ENCODE data around the gene RASA4B.
"Not testable (repeated sequence)": the region's sequence is repeated elsewhere in the genome, so short reads cannot be mapped to it uniquely, and the experiment has no call there.

Gene RASA4B

DNA sequence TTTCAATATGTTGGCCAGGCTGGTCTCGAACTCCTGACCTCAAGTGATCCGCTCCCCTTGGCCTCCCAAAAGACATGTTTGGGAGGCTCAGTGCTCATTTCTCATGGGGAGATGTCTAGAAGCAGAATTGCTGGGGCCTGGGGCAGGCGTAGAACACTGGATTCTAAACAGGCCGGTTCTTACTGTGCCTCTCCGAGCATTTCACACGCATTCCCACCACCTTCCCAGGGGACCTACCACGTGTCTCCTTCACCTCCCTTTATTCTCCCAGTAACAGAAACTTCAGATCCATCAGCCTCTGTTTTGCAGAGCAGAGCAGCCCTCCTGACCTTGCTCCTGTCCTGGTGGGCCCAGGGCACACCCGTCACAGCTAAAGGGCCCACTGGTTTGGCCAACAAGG lies 9.6 kb upstream of the RASA4B start:
- not testable (repeated sequence) for H3K27ac ChIP-seq; H3K36me3 ChIP-seq; H3K4me1 ChIP-seq (ENCODE audit: control insufficient read depth in 1 of 2, insufficient read depth in 1 of 2, low read depth in 1 of 2, low read length in 1 of 2); H3K4me3 ChIP-seq (ENCODE audit: low read depth in 1 of 2, low read length in 1 of 2); H3K9me3 ChIP-seq; H3K27me3 ChIP-seq

- H3K9me3 ChIP-seq; H3K4me3 ChIP-seq (ENCODE audit: low read depth in 1 of 2, low read length in 1 of 2); H3K27ac ChIP-seq; H3K36me3 ChIP-seq; H3K27me3 ChIP-seq; H3K4me1 ChIP-seq (ENCODE audit: control insufficient read depth in 1 of 2, insufficient read depth in 1 of 2, low read depth in 1 of 2, low read length in 1 of 2): not testable (repeated sequence)
These were observed 7.2 kb upstream of the RASA4B start for GRCh38 chr7:102524803-102525202.

DNA sequence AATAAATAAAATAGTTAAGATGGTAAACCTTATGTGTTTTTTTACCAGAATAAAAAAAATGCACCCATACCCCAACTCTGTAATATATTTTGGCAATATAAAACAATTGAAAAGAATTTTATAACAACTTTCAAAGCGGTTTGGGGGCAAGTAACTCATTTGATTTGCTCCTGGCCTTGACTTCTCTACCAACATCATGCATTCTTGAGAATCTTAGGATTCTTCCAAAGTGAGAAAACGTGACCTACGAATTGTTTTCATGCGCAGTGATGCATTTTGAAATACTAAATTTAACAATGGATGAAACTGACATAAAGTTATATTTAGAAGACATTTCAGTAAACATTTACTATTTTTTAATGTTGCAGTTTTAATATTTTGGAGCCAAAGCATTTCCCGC lies 3.2 kb upstream of the RASA4B start:
- H3K27me3 ChIP-seq, H3K9me3 ChIP-seq, H3K36me3 ChIP-seq: not testable (repeated sequence)

DNA sequence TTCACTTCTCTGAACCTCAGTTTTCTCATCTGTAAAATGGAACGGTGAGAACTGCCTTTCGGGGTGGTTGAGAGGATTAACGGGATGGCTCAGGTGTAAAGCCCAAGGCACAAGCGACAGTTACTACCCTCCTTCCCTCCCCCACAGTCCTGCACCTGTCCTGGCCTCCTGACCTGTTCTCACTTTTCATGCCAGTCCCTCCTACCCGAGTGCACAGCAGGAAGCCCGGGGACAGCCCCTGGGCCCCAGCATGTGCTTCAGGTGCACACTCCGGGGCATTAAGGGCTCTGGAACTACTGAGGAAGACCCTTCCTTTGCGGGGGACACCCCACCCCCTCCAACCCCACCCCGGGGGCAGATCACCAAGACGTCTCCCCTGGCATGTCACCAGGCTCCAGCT lies 626 bp downstream of the RASA4B start:
- H3K27ac ChIP-seq; H3K36me3 ChIP-seq; H3K4me1 ChIP-seq (ENCODE audit: control insufficient read depth in 1 of 2, insufficient read depth in 1 of 2, low read depth in 1 of 2, low read length in 1 of 2); H3K27me3 ChIP-seq; H3K9me3 ChIP-seq; H3K4me3 ChIP-seq (ENCODE audit: low read depth in 1 of 2, low read length in 1 of 2): not testable (repeated sequence)

More for the DNA sequence above, 3.2 kb upstream of the RASA4B start:
- not testable (repeated sequence) for H3K27ac ChIP-seq; H3K4me1 ChIP-seq (ENCODE audit: control insufficient read depth in 1 of 2, insufficient read depth in 1 of 2, low read depth in 1 of 2, low read length in 1 of 2); H3K4me3 ChIP-seq (ENCODE audit: low read depth in 1 of 2, low read length in 1 of 2)

DNA sequence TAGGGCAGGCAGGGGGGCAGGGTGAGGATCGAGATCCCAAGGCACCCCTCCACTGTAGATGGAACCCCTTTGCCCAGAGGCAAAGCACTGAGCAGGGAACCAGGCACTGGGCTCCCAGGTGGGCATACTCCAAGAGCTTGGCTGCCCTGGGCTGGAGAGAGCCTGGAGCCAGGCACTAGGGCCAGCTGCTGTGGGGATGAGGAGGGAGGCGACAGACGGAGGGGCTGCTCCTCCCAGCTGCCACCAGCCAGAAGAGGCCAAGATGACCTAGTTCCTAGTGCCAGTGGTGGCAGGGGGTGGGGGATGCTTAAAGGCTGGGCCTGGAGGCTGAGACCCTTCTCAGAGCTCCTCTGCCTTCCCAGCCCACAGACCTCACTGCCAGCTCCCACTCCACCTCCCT lies 1.7 kb downstream of the RASA4B start:
- not testable (repeated sequence) for H3K27me3 ChIP-seq; H3K9me3 ChIP-seq; H3K4me3 ChIP-seq (ENCODE audit: low read depth in 1 of 2, low read length in 1 of 2); H3K36me3 ChIP-seq; H3K4me1 ChIP-seq (ENCODE audit: control insufficient read depth in 1 of 2, insufficient read depth in 1 of 2, low read depth in 1 of 2, low read length in 1 of 2); H3K27ac ChIP-seq

DNA sequence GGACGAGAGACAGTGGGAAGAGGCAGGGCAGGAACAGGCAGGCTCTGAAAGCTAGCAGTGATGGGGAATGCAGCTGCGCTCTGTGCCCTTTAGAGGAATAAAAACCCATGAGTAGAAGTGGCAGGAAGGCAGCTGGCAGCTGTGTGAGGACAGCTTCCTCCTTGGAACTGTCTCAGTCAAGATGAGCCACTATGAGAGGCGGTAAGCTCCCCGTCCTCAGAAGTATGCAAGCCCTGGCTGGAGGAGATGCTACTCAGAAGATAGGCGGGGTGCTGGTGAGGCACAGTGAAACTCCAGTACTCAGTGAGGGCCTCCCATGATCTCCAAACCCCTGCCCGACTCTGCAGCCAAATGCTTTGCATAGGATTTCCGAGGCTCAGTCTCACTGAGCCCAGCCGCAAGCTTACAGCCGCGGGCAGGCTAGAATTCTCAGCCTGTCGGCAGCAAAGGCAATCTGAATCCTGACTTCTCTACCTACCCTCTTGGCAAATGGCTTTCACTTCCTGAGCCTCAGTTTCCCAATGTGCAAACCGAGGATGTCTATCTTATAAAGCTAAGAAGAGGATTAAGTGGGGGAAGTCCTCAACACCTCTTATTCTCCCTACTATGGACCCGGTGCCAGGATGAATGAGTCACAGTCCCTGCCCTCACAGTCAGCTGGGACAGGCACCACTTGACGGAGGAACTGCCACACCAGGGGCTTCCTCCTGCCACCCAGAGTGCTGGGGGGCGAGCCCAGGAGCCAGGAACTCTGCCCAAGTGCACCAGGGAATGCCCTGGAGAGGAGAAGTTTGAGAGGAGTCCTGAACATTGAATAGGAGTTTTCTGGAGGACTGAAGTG lies 2.5 kb downstream of the RASA4B start:
- not testable (repeated sequence) for H3K36me3 ChIP-seq; H3K9me3 ChIP-seq; H3K27me3 ChIP-seq; H3K4me3 ChIP-seq (ENCODE audit: low read depth in 1 of 2, low read length in 1 of 2); H3K27ac ChIP-seq; H3K4me1 ChIP-seq (ENCODE audit: control insufficient read depth in 1 of 2, insufficient read depth in 1 of 2, low read depth in 1 of 2, low read length in 1 of 2)

DNA sequence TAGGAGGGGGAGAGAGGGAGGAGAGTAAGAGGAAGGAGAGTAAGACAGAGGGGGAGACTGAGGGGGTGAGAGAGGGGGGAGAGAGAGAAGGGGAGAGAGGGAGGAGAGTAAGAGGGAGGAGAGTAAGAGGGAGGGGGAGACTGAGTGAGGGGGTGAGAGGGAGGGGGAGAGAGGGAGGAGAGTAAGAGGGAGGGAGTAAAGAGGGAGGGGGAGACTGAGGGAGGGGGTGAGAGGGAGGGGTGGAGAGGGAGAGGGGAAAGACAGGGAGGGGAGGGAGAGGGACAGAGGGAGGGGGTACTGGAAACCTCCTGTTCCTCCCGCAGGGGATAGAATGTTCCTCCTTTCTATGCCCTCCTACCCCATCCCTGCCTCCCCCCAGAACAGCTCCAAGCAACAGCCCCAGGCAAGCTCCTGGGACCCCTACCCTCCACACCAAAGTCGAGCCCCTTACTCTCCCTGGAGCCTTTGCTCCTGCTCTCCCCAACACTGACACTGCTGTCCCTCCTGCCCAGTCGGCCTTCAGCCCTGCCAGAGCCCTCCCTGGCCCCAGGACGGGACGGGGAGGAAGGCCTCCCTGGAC lies 4.8 kb downstream of the RASA4B start:
- not testable (repeated sequence) for H3K27me3 ChIP-seq; H3K36me3 ChIP-seq; H3K9me3 ChIP-seq; H3K27ac ChIP-seq; H3K4me1 ChIP-seq (ENCODE audit: control insufficient read depth in 1 of 2, insufficient read depth in 1 of 2, low read depth in 1 of 2, low read length in 1 of 2); H3K4me3 ChIP-seq (ENCODE audit: low read depth in 1 of 2, low read length in 1 of 2)

- H3K27me3 ChIP-seq; H3K27ac ChIP-seq; H3K9me3 ChIP-seq; H3K4me1 ChIP-seq (ENCODE audit: control insufficient read depth in 1 of 2, insufficient read depth in 1 of 2, low read depth in 1 of 2, low read length in 1 of 2); H3K4me3 ChIP-seq (ENCODE audit: low read depth in 1 of 2, low read length in 1 of 2); H3K36me3 ChIP-seq: not testable (repeated sequence)
These were observed 5.6 kb downstream of the RASA4B start for GRCh38 chr7:102511860-102512522.

- not testable (repeated sequence) for H3K27me3 ChIP-seq; H3K4me1 ChIP-seq (ENCODE audit: control insufficient read depth in 1 of 2, insufficient read depth in 1 of 2, low read depth in 1 of 2, low read length in 1 of 2); H3K36me3 ChIP-seq; H3K4me3 ChIP-seq (ENCODE audit: low read depth in 1 of 2, low read length in 1 of 2); H3K9me3 ChIP-seq; H3K27ac ChIP-seq
These were observed 7.0 kb downstream of the RASA4B start for GRCh38 chr7:102510575-102510974.

DNA sequence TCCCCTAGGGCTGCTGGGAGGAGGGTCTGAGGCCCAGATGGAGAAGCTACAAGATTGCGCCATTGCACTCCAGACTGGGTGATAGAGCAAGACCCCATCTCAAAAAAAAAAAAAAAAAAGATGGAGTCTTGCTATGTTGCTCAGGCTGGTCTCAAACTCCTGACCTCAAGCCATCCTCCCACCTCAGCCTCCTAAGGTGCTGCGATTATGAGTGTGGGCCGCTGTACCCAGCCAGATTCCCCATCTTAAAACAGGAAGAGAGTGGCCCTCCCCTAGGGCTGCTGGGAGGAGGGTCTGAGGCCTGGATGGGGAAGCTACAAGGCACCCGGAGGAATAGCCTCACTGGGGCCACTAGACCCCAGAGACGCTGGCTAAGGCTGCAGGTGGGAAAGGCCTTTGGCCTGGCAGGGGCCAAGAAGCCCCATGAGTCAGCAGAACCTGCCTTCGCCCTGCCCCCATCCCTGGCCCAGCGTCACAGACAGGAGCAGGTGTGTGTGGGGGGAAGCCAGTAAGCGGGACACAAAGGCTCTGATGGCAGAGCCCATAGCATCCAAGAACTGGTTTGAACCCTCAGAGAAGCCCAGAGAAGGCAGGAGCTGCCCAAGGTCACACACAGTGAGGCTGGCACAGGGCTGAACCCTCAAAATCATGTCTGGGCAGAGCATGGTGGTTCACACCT lies 10.0 kb downstream of the RASA4B start:
- not testable (repeated sequence) for H3K4me1 ChIP-seq (ENCODE audit: control insufficient read depth in 1 of 2, insufficient read depth in 1 of 2, low read depth in 1 of 2, low read length in 1 of 2); H3K4me3 ChIP-seq (ENCODE audit: low read depth in 1 of 2, low read length in 1 of 2); H3K9me3 ChIP-seq; H3K27me3 ChIP-seq; H3K36me3 ChIP-seq; H3K27ac ChIP-seq

- H3K27ac ChIP-seq; H3K4me1 ChIP-seq (ENCODE audit: control insufficient read depth in 1 of 2, insufficient read depth in 1 of 2, low read depth in 1 of 2, low read length in 1 of 2): not testable (repeated sequence)
These were observed 12.0 kb downstream of the RASA4B start for GRCh38 chr7:102505298-102506185.

DNA sequence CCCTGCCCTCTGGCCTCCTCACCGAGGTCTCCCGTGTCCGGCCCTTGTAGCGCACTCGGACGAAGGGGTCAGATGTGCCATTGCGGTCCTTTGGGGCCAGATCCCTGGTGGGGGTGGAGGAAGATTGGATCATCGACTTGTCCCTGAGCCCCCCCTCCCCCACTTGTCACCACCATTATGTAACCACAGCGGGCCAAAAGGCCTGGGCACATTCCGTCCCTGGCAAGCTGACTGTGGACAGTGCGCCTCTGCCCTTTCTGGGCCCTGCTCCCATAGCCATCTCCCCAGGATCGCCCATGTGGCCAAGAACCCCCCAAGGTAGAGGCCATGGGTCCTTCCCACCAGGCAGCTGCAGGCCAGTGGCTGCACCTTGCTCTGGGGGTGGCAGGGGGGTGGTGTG lies 14.4 kb downstream of the RASA4B start:
- not testable (repeated sequence) for H3K36me3 ChIP-seq; H3K27me3 ChIP-seq; H3K27ac ChIP-seq; H3K4me3 ChIP-seq (ENCODE audit: low read depth in 1 of 2, low read length in 1 of 2); H3K9me3 ChIP-seq; H3K4me1 ChIP-seq (ENCODE audit: control insufficient read depth in 1 of 2, insufficient read depth in 1 of 2, low read depth in 1 of 2, low read length in 1 of 2)

More at GRCh38 chr7:102505298-102506185, 12.0 kb downstream of the RASA4B start:
- not testable (repeated sequence) for H3K9me3 ChIP-seq; H3K36me3 ChIP-seq; H3K27me3 ChIP-seq; H3K4me3 ChIP-seq (ENCODE audit: low read depth in 1 of 2, low read length in 1 of 2)

- H3K27ac ChIP-seq; H3K27me3 ChIP-seq; H3K36me3 ChIP-seq; H3K4me1 ChIP-seq (ENCODE audit: control insufficient read depth in 1 of 2, insufficient read depth in 1 of 2, low read depth in 1 of 2, low read length in 1 of 2); H3K4me3 ChIP-seq (ENCODE audit: low read depth in 1 of 2, low read length in 1 of 2); H3K9me3 ChIP-seq: not testable (repeated sequence)
These were observed 19.3 kb downstream of the RASA4B start for GRCh38 chr7:102498321-102498720.
